HG03280 (cell line): ENCODE results near the gene TMEM132A.

Experiments used
- ATAC-seq: cut with Tn5 transposase; IDR thresholded peaks from one replicate; pipeline ENCODE4 v1.9.1; 2021; ENCODE audit warnings: mild to moderate bottlenecking, moderate library complexity; ENCODE audit not compliant: unreplicated experiment

TMEM132A gene

GRCh38 chr11:60935676-60936442, 11.6 kb downstream of the TMEM132A start:
- ATAC-seq, result no peak

GRCh38 chr11:60936467-60937143, 12.3 kb downstream of the TMEM132A start:
- no peak for ATAC-seq

- no peak for ATAC-seq
Observed at GRCh38 chr11:60937144-60937527, 12.9 kb downstream of the TMEM132A start.

- no peak for ATAC-seq
Observed at GRCh38 chr11:60937811-60938210, 13.6 kb downstream of the TMEM132A start.

GRCh38 chr11:60938500-60938899, 14.2 kb downstream of the TMEM132A start:
- no peak for ATAC-seq

- ATAC-seq, result no peak
Observed at GRCh38 chr11:60939301-60939700, 15.0 kb downstream of the TMEM132A start.

GRCh38 chr11:60939855-60940254, 15.6 kb downstream of the TMEM132A start:
- ATAC-seq, result no peak

- no peak for ATAC-seq
Observed at GRCh38 chr11:60941371-60942119, 17.3 kb downstream of the TMEM132A start.

GRCh38 chr11:60942219-60942618, 18.0 kb downstream of the TMEM132A start:
- no peak for ATAC-seq

GRCh38 chr11:60942970-60943565, 18.8 kb downstream of the TMEM132A start:
- ATAC-seq, result no peak

- no peak for ATAC-seq
Observed at GRCh38 chr11:60944490-60945294, 20.4 kb downstream of the TMEM132A start.

- no peak for ATAC-seq
Observed at GRCh38 chr11:60945295-60945667, 21.0 kb downstream of the TMEM132A start.

- ATAC-seq, result no peak
Observed at GRCh38 chr11:60946601-60947264, 22.5 kb downstream of the TMEM132A start.

GRCh38 chr11:60947700-60948099, 23.4 kb downstream of the TMEM132A start:
- no peak for ATAC-seq

- ATAC-seq, result no peak
Observed at GRCh38 chr11:60948250-60948649, 24.0 kb downstream of the TMEM132A start.

- ATAC-seq, result no peak
Observed at GRCh38 chr11:60950024-60950423, 25.8 kb downstream of the TMEM132A start.

GRCh38 chr11:60950933-60951605, 26.8 kb downstream of the TMEM132A start:
- no peak for ATAC-seq

- ATAC-seq, result no peak
Observed at GRCh38 chr11:60951606-60951903, 27.3 kb downstream of the TMEM132A start.

GRCh38 chr11:60951904-60952741, 27.9 kb downstream of the TMEM132A start, which contains the start of gene SLC15A3:
TSS of gene SLC15A3 (minus strand) at chr11:60952176. CDS start at chr11:60951551, 625 bp downstream.
- ATAC-seq, result peak; percentile 78
